ENCODE data around the gene NCAM1. TPM values are rescaled to one million over a fixed set of nuclear protein-coding genes. Genes with fewer than 3 reads are reported as not detected.
A peak's percentile ranks its signal among the peaks of the same experiment; 100 is the strongest.

NCAM1 gene
- total and polyA plus RNA-seq, 2 donors from 2014 or later = 1.7 to 3.0 TPM

GRCh38 chr11:113065330-113065729, 104.1 kb downstream of the NCAM1 start:
- Histone ChIP-seq H3K27me3 (ENCODE audit: control insufficient read depth, insufficient read depth, low read length) (no peaks in the 10 kb centered on the region), H3K9ac (ENCODE audit: low read length in 3 of 3) (no peak overlapping the region), H3K9me3 (ENCODE audit: control insufficient read depth in 2 of 3, insufficient read depth in 1 of 3, low read length in 3 of 3) (peaks cover 0 to 2% (median 0%) of the 10 kb centered on the region in 3 donors), H3K4me3 (ENCODE audit: low read length in 3 of 3) (no peak overlapping the region), H3K27ac (ENCODE audit: low read depth in 2 of 2, low read length in 2 of 2) (no peak overlapping the region), H3K36me3 (ENCODE audit: control insufficient read depth in 2 of 3, insufficient read depth in 3 of 3, low read length in 3 of 3) (no peaks in the 10 kb centered on the region), H3K4me1 (ENCODE audit: control insufficient read depth in 2 of 3, insufficient read depth in 2 of 3, low read depth in 1 of 3, low read length in 3 of 3) (no peaks in the 10 kb centered on the region)
- FAIRE-seq (no peak), DNase-seq (no peak)
- intact Hi-C loops (cut with DNase I) = no loop called here
- TF ChIP-seq CTCF (IDR thresholded peaks at IDR 0.05; ENCODE audit: borderline replicate concordance, extremely low read depth, insufficient read depth) = no peak

- Histone ChIP-seq H3K4me3 (ENCODE audit: low read length in 3 of 3) (no peak overlapping the region), H3K36me3 (ENCODE audit: control insufficient read depth in 2 of 3, insufficient read depth in 3 of 3, low read length in 3 of 3) (no peaks in the 10 kb centered on the region), H3K27me3 (ENCODE audit: control insufficient read depth, insufficient read depth, low read length) (no peaks in the 10 kb centered on the region), H3K27ac (ENCODE audit: low read depth in 2 of 2, low read length in 2 of 2) (no peak overlapping the region), H3K9ac (ENCODE audit: low read length in 3 of 3) (no peak overlapping the region), H3K9me3 (ENCODE audit: control insufficient read depth in 2 of 3, insufficient read depth in 1 of 3, low read length in 3 of 3) (no peaks in the 10 kb centered on the region), H3K4me1 (ENCODE audit: control insufficient read depth in 2 of 3, insufficient read depth in 2 of 3, low read depth in 1 of 3, low read length in 3 of 3) (no peaks in the 10 kb centered on the region)
- intact Hi-C loops (cut with DNase I) = no loop called here
- DNase-seq = peak in 1 of 5 donors; percentile 9
- no peak for TF ChIP-seq CTCF (IDR thresholded peaks at IDR 0.05; ENCODE audit: borderline replicate concordance, extremely low read depth, insufficient read depth)
- no peak for FAIRE-seq
These were observed 111.1 kb downstream of the NCAM1 start for GRCh38 chr11:113072237-113072858.

- intact Hi-C loops (cut with DNase I) = no loop called here
- no peak overlapping the region for H3K9ac ChIP-seq (ENCODE audit: low read length in 3 of 3)
- no peak overlapping the region for H3K4me3 ChIP-seq (ENCODE audit: low read length in 3 of 3)
- no peak for TF ChIP-seq CTCF (IDR thresholded peaks at IDR 0.05; ENCODE audit: borderline replicate concordance, extremely low read depth, insufficient read depth)
- FAIRE-seq = no peak
- H3K36me3 ChIP-seq (ENCODE audit: control insufficient read depth in 2 of 3, insufficient read depth in 3 of 3, low read length in 3 of 3) = no peaks in the 10 kb centered on the region
- H3K27me3 ChIP-seq (ENCODE audit: control insufficient read depth, insufficient read depth, low read length) = no peaks in the 10 kb centered on the region
- DNase-seq = peak in 1 of 5 donors; percentile 5
- H3K27ac ChIP-seq (ENCODE audit: low read depth in 2 of 2, low read length in 2 of 2) = no peak overlapping the region
- no peaks in the 10 kb centered on the region for H3K9me3 ChIP-seq (ENCODE audit: control insufficient read depth in 2 of 3, insufficient read depth in 1 of 3, low read length in 3 of 3)
- H3K4me1 ChIP-seq (ENCODE audit: control insufficient read depth in 2 of 3, insufficient read depth in 2 of 3, low read depth in 1 of 3, low read length in 3 of 3) = no peaks in the 10 kb centered on the region
These were observed 112.2 kb downstream of the NCAM1 start for GRCh38 chr11:113073290-113073953.
